SJSA1 (cell line): ENCODE results near the gene PROSER2. TPM values are rescaled to one million over a fixed set of nuclear protein-coding genes. Genes with fewer than 3 reads are reported as not detected.
"Not testable (repeated sequence)": the region's sequence is repeated elsewhere in the genome, so short reads cannot be mapped to it uniquely, and the experiment has no call there.

Source experiments
- DNase-seq, 2 experiments: peaks; one replicate each; pipeline ENCODE4 v3.0.0-alpha.2; 2015 to 2020; ENCODE audit warnings: low spot score in 2 of 2, low read depth in 1 of 2
- H3K27ac ChIP-seq: fragments of 250-450 bp; sonication (Bioruptor Pico); 2 replicates; pipeline ENCODE4 v1.5.1; 2020; ENCODE audit warnings: mild to moderate bottlenecking, moderate library complexity
- H3K27me3 ChIP-seq: fragments of 250-450 bp; sonication (Bioruptor Pico); replicated peaks from 2 replicates; pipeline ENCODE4 v1.5.1; 2020; ENCODE audit warnings: mild to moderate bottlenecking, moderate library complexity
- H3K36me3 ChIP-seq: fragments of 250-450 bp; sonication (Bioruptor Pico); 2 replicates; pipeline ENCODE4 v1.5.1; 2020; ENCODE audit warnings: mild to moderate bottlenecking
- H3K4me1 ChIP-seq: fragments of 250-450 bp; sonication (Bioruptor Pico); replicated peaks from 2 replicates; pipeline ENCODE4 v1.6.1; 2021; ENCODE audit warnings: mild to moderate bottlenecking
- H3K4me3 ChIP-seq: fragments of 250-450 bp; sonication (Bioruptor Pico); 2 replicates; pipeline ENCODE4 v1.5.1; 2020; ENCODE audit warnings: mild to moderate bottlenecking
- H3K9me3 ChIP-seq: fragments of 250-450 bp; sonication (Bioruptor Pico); replicated peaks from 2 replicates; pipeline ENCODE4 v1.5.1; 2020; ENCODE audit warnings: mild to moderate bottlenecking
- total RNA-seq: library from RNA; depleted of rRNA; stranded (reverse); fragments of >200 nt; shearing (Covaris generic); gene quantifications from 2 replicates; pipeline ENCODE4 v1.2.3, GENCODE V29; 2014

PROSER2 gene
- total RNA-seq, 1 experiment from 2014 or later, result 3.0 TPM

DNA sequence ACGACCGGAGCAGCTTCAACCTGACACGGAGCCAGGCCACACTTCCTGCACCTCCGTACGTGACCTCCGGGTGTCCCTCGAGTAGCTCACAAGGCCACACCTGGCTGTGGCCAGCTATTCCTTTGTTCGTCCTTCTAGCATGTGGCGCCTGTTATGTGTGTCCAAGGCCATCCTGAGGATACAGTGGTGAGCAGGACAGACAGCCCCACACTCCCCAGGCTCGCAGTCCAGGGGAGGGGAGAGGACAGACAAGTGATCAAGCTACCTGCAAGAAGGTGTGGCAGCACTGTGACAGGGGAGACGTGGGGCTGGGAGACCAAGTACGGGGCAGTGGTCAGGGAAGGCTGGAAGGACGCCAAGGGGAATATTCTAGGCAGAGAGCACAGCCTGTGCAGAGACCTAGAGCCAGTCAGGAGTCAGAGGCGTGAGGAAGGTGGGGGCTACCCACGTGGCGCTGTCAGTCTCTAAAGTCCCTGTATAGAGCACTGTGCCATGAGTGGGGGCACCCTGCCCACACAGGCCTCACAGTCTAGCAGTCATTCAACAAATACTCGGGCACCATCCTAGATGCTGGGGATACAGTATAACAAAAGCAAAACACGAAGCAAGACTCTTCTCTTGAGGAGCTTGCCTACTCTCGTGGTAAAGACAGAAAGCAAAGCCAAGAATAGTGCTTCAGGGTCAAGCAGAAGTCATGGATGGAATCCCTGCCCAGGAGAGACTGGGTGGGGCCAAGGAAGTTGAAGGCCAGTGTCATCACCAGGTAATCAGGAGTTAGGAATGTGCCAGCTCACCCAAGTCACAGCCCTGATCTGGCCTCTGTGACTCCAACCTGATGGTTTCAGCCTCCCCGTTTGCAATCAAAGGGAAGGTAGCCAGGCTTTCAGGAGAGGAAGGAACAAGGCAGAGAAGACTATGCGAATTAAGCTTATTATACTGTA is 58.6 kb downstream of the PROSER2 start:
- no peak for DNase-seq
- H3K36me3 ChIP-seq, result no peaks in the 10 kb centered on the region
- H3K4me1 ChIP-seq, result 0 out of 2 replicates have a peak, but pooled peaks cover 4% of the 10 kb centered on the region
- H3K4me3 ChIP-seq, result no peak overlapping the region
- no peaks in the 10 kb centered on the region for H3K9me3 ChIP-seq
- H3K27me3 ChIP-seq, result no peaks in the 10 kb centered on the region
- no peak overlapping the region for H3K27ac ChIP-seq

DNA sequence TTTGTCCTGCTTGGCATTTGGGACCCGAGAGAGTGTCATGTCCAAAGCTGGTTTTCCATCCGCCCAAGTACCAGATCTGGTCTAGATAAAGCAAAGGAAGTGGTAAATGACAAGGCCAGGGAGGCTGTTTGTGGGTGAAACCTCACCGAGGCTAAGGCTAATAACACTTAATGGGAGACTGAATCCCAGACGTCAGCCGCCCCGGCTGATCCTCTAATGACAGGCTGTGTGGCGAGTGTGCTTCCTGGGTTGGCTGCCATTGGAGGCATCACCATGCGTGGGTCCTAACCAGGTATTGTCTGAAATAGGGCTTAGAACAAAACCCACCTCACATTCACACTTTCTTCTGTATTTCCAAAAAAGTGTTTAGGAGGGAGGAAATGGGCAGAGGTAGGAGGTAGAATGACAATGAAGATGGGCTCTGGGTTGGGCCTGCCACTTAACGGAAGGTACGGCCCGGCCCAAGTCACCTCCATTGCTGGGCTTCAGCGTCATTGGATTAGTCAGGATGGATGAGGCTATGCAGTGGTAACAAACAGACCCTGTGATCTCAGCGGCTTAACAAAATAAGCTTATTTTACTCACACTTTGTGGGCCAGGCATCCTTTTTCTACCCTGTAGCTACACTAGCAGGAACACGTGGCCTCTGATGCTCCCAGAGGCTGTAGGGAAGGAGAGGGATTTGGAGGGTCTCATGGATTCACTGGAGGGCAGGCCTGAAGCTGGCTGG is 59.7 kb downstream of the PROSER2 start:
- H3K27me3 ChIP-seq, result no peaks in the 10 kb centered on the region
- no peak for DNase-seq
- H3K27ac ChIP-seq, result no peak overlapping the region
- 0 out of 2 replicates have a peak, but pooled peaks cover 4% of the 10 kb centered on the region for H3K4me1 ChIP-seq
- no peaks in the 10 kb centered on the region for H3K9me3 ChIP-seq
- H3K4me3 ChIP-seq, result no peak overlapping the region
- H3K36me3 ChIP-seq, result no peaks in the 10 kb centered on the region

GRCh38 chr10:11884706-11885423 is 61.7 kb downstream of the PROSER2 start:
- Histone ChIP-seq H3K9me3 (no peaks in the 10 kb centered on the region), H3K4me1 (0 out of 2 replicates have a peak, but pooled peaks cover 4% of the 10 kb centered on the region)

DNA sequence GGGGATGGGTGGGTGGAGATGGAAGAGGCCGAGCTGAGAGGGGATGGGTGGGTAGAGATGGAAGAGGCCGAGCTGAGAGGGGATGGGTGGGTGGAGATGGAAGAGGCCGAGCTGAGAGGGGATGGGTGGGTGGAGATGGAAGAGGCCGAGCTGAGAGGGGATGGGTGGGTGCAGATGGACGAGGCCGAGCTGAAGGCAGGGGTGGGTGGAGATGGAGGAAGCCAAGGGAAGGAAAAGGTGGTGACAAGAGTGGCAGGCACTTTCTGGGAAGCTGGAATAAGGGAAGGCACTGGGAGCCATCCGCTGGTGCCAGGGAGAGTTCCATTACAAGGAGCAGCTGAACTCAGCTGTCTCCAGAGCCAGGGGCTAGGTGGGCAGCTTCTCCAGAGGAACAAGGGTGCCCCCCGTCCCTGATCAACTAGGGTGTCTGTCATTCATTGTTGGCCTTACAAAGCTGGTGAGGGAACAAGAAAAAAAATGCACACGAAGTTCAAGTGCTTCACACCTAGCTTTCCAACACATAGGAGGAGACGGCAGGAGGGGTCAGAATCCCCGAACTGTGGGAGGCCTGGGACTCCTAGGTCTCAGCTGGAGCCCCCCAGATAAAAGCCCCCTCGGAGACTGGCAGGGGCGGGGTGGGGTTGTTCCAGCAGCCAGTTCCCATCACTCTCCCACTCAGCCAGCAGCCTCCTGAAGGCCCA is 62.4 kb downstream of the PROSER2 start:
- 0 out of 2 replicates have a peak, but pooled peaks cover 4% of the 10 kb centered on the region for H3K4me1 ChIP-seq
- no peaks in the 10 kb centered on the region for H3K27me3 ChIP-seq
- no peaks in the 10 kb centered on the region for H3K36me3 ChIP-seq
- H3K27ac ChIP-seq, result no peak overlapping the region
- no peak overlapping the region for H3K4me3 ChIP-seq
- no peak for DNase-seq
- H3K9me3 ChIP-seq, result no peaks in the 10 kb centered on the region

More at GRCh38 chr10:11884706-11885423, 61.7 kb downstream of the PROSER2 start:
- no peak overlapping the region for H3K27ac ChIP-seq
- H3K36me3 ChIP-seq, result no peaks in the 10 kb centered on the region
- H3K27me3 ChIP-seq, result no peaks in the 10 kb centered on the region
- DNase-seq, result no peak
- no peak overlapping the region for H3K4me3 ChIP-seq

DNA sequence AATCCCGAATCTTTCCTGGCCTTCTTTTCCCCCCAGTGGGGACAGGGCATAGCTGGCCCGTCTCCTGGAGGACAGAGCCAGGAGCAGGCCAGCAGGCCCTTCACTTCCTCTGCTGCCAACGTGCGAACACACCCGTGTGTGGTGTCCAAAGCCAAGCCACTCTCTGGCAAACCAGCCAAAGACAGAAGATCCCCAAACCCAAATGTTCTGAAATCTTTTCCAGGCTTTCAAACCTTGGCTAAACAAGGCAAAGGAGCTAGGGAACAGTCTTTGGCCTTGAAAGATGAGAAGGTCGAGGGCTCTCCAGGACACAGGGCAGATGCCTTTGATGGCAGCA is 63.0 kb downstream of the PROSER2 start:
- Histone ChIP-seq H3K4me3 (no peak overlapping the region), H3K4me1 (0 out of 2 replicates have a peak, but pooled peaks cover 4% of the 10 kb centered on the region), H3K27ac (no peak overlapping the region), H3K9me3 (no peaks in the 10 kb centered on the region), H3K27me3 (no peaks in the 10 kb centered on the region), H3K36me3 (no peaks in the 10 kb centered on the region)
- no peak for DNase-seq

DNA sequence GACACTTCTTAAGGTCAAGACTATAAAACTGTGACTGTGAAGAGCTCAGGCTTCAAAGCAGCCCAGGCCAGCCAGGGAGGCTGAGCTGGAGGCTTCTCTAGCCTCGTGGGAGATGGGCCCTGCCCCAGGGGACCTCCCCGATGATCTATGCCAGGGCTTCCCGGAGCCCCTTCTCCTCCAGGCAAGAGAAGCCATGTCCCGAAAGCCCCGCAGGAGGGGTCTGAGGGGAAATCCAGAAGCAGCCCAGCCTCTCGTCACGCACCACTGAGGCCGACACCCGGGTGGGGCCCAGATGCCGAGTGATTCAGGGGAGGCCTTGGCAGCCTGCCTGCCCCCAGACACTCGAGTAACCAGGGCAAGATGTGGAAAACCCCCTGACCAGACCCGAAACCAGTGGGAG is 63.7 kb downstream of the PROSER2 start:
- no peak for DNase-seq
- Histone ChIP-seq H3K4me1 (0 out of 2 replicates have a peak, but pooled peaks cover 2% of the 10 kb centered on the region), H3K36me3 (no peaks in the 10 kb centered on the region), H3K4me3 (no peak overlapping the region), H3K27me3 (no peaks in the 10 kb centered on the region), H3K27ac (no peak overlapping the region), H3K9me3 (no peaks in the 10 kb centered on the region)

DNA sequence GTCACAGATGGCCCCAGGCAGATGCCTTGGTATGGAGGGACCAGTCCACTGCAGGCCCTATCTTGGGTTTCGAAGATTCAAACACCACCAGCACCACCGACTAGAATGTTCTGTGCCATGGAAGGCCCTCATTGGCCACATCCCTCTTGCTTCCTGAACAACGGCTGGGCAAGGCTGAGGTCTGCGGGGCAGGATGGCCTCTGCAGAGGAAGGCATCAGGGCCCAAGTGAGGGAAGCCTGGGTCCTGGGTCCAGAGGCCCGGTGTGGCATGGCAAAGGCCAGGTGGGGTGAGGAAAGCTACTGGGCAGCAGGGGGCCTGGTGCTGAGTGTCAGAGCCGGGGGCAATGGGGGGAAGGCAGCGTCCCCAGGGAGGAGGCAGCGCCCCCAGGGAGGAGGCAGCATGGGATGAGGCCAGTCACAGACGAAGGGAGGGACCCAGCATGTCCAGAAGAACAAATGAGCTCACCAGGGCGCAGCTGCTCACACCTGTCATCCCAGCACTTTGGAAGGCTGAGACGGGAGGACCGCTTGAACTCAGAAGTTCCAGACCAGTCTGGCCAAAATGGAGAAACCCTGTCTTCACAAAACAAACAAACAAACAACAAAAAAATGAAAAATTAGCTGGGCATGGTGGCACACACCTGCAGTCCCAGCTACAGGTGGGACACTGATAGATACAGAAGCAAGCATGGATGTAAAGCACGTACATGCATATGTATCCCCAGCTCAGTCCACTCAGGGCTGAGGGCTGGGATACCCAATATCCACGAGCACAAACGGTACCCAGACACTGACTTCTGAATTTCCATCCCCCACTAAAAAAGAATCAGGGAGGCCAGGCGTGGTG is 64.4 kb downstream of the PROSER2 start:
- H3K4me1 ChIP-seq, result no peaks in the 10 kb centered on the region
- H3K36me3 ChIP-seq, result no peaks in the 10 kb centered on the region
- H3K27me3 ChIP-seq, result no peaks in the 10 kb centered on the region
- H3K9me3 ChIP-seq, result no peaks in the 10 kb centered on the region
- no peak for DNase-seq
- H3K4me3 ChIP-seq, result no peak overlapping the region
- H3K27ac ChIP-seq, result no peak overlapping the region

GRCh38 chr10:11889263-11889662 is 66.1 kb downstream of the PROSER2 start:
- not testable (repeated sequence) for H3K27me3 ChIP-seq

GRCh38 chr10:11891776-11892486 is 68.8 kb downstream of the PROSER2 start:
- DNase-seq, result no peak
- Histone ChIP-seq H3K9me3 (no peaks in the 10 kb centered on the region), H3K4me1 (no peaks in the 10 kb centered on the region), H3K36me3 (no peaks in the 10 kb centered on the region), H3K27ac (no peak overlapping the region), H3K4me3 (no peak overlapping the region), H3K27me3 (no peaks in the 10 kb centered on the region)

More at GRCh38 chr10:11889263-11889662, 66.1 kb downstream of the PROSER2 start:
- not testable (repeated sequence) for H3K27ac ChIP-seq, DNase-seq, H3K4me1 ChIP-seq, H3K9me3 ChIP-seq, H3K4me3 ChIP-seq, H3K36me3 ChIP-seq

DNA sequence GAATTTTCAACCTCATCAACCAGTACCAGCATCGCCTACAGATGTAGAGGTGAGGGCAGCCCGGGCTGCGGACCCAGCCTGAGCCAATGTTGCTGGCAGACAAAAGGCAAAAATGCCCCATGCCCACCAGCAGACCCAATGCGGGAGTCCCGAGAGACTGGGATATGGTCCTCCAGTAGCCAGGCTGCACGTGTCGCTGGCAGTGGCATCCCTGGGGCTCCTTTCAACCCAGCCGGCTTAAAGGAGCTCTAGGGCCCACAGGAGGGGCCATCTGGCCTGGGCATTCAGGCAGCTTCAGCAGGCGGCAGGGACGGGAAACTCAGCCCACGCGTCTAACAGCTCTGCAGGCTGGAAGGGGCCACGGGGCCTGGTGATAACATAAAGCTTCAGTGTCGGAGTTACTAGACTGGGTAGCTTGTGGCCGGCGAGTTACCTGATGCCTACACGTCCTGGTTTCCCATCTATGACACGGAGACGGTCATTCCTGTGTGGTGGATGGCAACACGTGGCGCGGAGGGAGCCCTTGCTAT is 70.7 kb downstream of the PROSER2 start:
- H3K9me3 ChIP-seq, result no peaks in the 10 kb centered on the region
- no peak overlapping the region for H3K4me3 ChIP-seq
- H3K4me1 ChIP-seq, result no peaks in the 10 kb centered on the region
- no peaks in the 10 kb centered on the region for H3K36me3 ChIP-seq
- H3K27me3 ChIP-seq, result no peaks in the 10 kb centered on the region
- H3K27ac ChIP-seq, result no peak overlapping the region
- DNase-seq, result no peak

GRCh38 chr10:11894381-11895107 is 71.4 kb downstream of the PROSER2 start:
- H3K4me3 ChIP-seq, result no peak overlapping the region
- no peak for DNase-seq

More at GRCh38 chr10:11894381-11895107, 71.4 kb downstream of the PROSER2 start:
- H3K4me1 ChIP-seq, result no peaks in the 10 kb centered on the region
- H3K27me3 ChIP-seq, result no peaks in the 10 kb centered on the region
- no peaks in the 10 kb centered on the region for H3K9me3 ChIP-seq
- no peak overlapping the region for H3K27ac ChIP-seq
- no peaks in the 10 kb centered on the region for H3K36me3 ChIP-seq
